EH (cell line): ENCODE data around the gene PLSCR4.

Experiments used
- DNase-seq: peaks from one replicate; pipeline ENCODE4 v3.0.0-alpha.2; 2015; ENCODE audit warnings: low read depth

Gene PLSCR4

DNA sequence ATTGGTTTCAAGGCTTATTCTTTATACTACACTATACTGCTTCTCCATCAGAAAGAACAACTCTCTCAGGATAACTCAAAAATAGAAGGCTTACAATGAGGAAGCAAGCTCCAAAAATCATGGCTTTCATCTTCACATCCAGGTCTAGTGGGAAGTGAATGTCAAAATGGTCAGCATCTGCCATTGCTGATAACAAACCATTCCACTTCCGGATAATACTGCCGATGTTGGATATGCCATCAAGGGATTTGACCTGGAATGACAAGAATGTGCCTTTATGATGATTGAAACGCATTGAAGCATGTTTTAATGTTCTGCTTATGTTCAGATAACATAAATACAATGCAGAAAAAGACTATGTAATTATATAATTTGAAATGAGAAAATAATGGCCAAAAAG lies 55.9 kb downstream of the PLSCR4 start:
- DNase-seq, result no peak

DNA sequence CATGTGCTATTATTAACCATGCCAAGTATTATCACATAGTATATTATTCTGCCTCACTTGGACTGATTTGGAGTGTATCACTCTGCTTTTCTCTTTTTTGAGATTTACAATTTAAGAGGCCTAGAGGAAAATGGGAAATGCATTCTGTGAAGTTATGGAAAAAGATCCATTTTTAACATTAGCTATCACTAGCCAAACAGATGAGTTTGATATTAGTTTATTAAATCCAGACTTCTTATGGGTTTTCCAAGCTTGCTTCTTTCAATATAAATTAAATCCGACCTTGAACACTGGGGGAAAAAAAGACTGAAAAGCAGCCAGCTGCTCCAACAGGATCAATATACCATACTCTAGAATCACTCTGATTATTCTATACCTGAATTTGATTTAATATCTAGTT lies 59.9 kb downstream of the PLSCR4 start:
- DNase-seq, result no peak

DNA sequence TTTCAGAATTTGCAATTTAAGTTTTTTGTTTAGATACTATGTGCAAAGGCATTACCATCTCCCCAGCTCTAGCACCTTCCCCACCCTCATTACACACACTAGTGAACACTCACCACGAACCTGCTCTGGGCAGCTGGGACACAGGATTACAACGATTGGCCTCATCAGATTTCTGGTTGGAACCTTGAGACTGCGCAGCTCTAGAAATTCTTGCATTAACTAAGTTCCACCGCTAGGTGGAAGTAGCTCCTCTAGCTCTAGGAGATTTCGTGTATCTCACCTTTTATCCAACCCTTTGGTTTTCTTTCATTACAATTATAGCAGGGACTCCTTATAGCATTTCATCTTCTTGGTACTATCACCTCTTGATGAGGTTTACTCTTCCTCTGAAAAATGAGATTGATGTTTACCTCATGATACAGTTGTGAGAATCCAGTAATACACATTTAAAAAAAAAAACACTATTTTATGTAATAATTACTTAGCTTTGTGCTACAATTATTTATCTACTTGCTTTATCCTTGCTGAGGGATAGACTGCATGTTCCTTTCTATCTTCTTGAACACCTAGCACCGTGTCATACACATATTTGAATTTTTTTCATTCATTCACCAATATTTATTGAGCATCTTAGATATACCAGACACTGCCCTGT lies 61.3 kb downstream of the PLSCR4 start:
- DNase-seq, result peak; percentile 65

DNA sequence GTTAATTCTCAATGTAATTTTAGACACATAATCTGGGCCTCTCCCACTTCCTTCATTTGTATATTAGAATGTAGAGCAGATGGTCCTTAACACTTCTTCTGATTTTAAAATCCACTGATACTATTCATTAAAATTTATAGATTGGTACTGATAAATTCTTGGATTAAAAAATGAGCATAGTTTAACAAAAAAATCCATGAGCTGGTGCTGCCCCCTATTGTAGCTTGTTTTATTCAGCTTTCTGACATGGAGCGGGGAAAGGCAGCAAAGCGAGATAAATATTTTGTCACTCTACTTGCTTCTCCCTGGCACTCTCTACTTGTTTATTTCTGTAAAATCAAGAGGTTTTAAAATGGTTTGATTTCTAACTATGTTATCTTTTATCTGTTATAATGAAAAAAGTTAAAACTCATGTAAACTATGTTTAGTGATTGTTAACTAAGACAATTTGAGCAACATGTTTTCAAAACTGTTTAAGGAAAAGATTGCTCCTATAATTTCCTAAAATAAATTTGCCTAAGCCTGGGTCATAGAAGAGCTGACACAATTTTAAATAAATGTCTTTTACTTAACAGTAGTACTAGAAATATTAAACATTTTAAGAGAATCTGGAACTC lies 63.5 kb downstream of the PLSCR4 start:
- peak; percentile 50 for DNase-seq

DNA sequence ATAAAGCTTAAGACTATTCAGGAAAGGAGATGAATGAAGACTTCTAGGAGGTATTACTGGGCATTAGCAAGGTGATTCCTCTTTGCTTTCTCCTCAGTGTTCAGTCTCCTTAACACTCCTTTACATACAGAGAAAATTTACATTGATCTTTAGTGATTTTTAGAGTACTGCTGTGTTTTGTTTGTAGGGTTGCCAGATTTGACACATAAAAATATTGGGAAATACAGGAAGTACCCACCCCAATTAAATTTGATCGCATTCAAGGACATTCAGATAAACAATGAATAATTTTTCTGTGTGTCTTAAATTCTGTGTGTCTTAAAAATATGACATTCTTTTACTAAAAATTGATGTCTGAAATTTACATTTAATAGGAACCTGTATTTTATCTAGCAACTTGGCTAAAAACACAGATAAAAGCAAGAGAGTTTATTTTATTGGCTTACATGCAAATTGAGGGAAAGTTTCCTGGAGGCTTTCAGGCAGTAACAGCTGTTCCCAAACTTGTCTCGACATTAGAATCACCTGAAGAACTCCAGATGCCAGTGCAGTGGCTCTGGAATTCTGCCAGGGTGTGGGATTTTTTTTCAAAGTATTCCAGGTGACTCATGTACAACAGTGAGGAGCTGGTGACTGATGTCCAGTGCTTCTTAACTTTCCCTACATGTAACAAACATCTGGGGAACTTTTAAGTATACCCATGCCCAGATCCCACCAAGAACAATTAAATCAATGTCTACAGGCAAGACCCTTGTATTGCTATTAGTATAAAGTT lies 66.5 kb downstream of the PLSCR4 start:
- DNase-seq, result peak; percentile 23

DNA sequence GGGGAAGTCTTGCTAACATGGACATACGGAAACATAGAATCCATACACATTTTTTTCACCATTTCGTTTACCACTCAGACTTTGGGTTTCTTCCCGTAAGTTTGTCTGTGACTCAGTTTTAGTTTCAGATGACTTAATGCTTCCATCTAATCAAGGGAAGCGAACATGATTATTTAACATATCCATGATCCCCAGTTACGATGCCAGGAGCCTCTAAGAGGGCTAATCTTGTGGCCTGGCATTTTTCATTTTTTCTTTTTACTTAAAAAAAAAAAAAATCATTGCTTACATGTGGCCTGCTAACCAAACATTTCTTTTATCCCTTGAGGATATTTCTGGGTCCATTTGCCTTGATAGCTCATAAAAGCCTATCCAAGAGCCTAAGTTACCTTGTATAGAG lies 69.7 kb downstream of the PLSCR4 start:
- no peak for DNase-seq

DNA sequence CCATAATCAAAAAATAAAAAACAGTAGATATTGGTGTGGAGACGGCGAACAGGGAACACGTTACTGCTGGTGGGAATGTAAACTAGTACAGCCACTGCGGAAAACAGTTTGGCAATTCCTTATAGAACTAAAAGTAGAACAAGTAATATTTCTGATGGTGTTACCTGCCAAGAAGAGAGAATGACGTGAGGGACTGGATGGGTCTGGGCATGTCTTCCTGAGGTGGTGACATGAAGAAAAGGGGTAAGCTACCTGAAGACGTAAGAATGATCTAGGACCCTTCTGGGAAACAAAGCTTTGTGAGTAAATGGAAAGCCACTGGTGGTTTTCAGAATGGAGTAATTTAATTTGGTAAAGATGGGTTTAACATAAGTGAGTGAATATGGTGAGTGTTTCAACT lies 70.5 kb downstream of the PLSCR4 start:
- DNase-seq, result no peak

DNA sequence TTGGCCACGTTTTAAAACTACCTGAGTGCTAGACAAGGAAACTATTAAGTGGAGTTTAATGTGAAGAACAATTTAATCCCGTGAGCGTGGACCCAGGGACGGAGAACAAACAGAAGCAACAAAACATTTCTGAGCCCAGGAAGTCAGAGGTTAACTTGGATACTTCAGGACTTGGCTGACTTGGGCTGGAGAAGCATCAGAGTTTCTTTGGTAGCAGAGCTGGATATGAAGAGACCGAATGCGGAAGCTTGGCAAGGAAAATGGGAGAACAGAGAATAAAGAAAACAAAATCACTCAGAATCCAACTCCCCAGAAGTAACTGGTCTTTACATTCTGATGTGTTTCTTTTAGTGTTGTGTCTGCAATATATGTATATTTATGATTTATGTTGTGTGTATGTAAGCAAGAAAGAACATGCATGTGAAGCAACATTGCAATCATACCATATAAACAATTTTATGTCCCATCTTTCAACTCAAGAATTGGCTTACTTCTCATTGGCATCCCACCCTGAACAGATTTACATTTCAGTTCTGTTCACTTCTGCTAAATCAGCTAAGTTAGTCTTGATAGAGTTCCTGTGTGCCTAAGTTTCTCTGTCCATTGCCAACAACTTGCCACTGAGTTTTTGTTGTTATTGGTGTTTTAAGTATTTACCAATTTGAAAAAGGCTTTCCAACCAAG lies 72.8 kb downstream of the PLSCR4 start:
- DNase-seq, result no peak

DNA sequence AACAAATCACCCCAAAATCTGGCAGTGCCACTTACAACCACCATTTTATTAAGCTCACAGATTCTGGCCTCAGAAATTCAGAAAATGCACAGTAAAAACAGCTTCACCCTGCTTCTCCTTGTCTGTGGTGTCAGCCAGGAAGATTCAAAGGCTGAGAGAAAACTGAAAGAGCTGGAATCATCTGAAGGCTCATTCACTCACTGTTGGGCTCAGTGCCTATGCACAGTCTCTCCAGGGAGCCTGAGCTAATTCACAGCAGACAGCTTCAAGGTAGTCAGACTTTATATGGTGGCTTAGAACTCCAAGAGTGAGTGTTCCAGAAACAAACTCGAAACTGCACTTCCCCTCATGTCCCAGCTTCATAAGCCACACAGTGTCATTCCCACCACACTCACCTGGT lies 73.4 kb downstream of the PLSCR4 start:
- DNase-seq, result peak; percentile 22

DNA sequence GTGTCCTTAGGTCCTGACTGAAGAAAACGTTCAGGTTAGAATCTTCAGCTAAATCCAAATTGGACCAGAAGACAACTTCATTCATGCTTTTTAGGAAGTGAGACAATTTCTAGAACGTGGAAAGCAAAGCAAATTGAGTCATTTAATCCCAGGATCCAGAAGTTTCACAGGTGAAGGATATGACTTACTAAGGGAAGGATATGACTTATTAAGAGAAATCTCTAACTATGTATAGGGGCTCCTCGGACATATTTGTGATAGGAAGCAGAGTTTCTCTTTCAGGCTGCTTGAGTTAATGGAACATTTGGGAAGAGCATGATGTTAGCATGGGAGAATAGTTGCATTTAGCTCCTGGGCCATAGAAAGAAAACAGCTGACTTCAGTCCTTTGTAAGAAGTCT lies 73.8 kb downstream of the PLSCR4 start:
- DNase-seq, result no peak

DNA sequence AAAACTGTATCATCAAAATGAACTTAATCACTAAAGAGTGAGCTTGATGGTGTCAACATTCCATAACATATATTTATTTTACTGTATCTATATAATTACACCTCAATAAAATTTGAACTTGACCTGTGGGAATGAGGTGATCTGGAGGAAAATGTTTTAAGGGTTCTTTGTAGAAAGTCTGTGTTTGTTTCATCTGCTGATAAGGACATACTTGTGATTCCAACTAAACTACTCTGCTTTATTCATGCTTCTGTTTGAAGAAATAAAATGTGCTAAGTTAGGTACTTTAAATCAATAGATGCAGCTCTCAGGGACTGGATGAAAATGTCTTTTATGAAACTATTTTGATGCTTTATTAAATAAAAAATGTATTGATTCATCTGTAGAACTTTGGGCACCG lies 78.3 kb downstream of the PLSCR4 start:
- DNase-seq, result no peak

DNA sequence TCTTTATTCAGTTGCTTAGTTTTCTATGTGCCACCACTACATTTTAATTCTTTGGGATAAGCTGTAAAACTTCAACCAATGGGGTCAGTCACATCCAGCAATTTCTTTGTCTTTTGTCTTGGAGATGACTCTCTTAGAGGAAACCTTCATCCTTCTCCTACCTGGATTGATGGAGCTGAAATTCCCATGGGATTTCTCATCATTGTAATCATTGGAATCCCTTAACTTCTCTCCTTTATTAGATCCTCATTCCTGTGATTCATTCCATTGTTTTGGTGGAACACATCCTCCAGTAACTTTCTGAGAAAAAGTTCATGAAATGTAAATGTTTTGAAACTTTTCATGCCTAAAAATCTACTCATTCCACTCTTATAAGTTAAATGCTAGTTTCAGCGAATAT lies 80.3 kb downstream of the PLSCR4 start:
- no peak for DNase-seq

DNA sequence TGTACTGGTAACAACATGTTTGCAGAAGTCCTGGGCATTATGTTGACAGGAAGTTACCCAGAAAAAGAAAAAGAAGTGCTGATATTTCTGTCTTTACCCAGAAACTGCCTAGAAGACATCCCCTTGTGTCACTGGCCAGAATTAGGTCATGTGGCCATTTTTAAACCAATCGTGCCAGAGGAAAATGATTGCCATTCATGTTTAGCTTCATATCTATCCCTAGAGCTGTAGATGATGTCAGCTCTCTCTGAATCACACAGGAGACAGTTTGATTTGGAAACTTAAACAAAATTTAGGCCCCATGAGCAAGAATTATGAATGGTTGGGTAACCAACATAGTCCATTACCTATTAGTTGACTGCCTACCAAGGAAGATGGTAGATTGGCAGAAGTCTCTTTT lies 81.0 kb downstream of the PLSCR4 start:
- no peak for DNase-seq

DNA sequence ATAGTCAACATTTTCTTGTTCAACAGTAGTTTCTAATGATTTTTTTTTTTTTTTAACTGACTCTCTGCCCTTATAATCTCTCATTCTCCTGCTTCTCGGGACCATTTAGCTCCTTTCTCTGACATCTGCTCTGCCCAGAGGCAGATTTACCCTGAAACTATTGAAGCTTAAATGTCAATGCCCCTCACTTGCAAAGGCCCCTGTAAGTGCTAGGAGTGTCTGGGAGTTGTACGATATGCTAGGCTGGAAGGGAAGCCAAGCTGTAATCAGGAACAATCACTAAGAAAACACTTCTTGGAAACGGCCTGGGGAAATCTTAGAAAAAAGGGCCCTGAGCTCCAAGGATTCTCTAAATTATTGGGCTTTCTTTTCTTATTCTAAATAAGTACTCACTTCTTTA lies 84.1 kb downstream of the PLSCR4 start:
- peak; percentile 67 for DNase-seq

DNA sequence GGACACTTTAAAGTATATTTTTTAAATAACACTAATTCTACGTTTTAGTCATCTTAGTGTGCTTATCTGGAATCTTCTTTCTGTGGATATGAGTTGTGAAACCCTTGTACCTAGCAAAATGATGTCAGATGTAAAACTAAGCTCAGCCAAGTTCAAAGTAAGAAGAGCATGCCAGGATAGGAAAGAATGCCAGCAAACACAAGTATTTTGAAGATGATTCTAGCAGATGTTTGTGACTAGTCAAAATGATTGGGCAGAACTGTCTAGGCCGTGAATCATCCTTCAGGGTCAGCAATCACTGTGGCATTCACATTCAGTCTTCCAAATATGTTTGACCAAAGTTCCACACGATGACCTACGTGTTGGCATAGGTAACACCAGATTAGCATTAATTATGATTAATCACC lies 84.5 kb downstream of the PLSCR4 start:
- peak; percentile 94 for DNase-seq

DNA sequence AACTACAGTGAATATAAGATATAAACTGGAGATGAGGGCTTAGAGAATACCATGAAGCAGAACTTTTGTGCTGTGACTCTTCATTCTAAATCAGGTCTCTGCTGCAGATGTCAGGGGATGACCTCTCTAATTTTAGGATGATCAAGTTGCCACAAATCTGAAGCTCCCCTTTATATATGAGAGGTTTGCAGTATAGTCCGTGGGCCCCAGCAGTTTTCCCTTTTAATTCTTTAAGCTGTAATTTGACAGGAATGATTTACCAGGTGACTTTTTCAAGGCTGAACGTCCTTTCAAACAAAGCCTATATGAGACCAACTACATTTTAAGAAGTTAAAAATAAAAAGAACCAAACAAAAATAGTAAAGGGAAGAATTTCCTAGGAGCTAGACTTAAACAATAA lies 85.0 kb downstream of the PLSCR4 start:
- DNase-seq, result no peak

DNA sequence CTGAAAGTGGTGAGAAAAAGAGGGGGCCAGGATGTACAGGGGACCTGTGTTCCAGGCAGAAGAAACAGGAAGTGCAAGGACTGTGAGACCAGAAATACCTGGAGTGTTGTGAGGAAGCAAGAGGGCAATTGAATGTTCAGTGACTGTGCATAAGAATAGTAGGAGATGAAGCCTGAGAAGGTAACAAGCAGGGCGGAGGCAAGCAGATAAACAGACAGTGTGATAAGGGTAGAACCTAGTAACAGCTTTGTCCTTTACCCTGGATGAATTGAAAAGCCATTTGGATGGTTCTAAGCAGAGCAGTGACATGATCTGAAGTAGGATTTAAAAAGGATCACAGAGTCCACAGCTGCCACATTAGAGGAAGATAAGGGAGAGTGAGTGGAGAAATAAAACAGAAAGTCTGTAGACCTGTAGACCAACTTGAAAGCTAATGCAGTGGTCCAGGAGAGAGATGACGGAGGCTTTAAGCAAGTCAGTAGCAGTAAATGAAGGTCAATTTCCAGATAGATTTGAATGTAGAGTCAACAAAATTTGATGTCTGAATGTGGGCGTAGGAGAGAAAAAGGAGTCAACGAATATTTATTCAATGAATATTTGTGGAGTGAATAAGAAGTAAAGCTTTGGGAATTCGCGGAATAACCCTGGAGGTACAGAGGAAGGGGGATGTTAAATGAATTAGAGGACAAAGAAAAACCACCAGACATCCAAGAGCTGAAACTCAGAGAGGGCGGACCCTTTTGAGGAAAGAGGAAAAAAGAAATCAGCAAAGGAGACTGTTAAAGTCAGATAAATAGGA lies 85.7 kb downstream of the PLSCR4 start:
- DNase-seq, result peak; percentile 90

DNA sequence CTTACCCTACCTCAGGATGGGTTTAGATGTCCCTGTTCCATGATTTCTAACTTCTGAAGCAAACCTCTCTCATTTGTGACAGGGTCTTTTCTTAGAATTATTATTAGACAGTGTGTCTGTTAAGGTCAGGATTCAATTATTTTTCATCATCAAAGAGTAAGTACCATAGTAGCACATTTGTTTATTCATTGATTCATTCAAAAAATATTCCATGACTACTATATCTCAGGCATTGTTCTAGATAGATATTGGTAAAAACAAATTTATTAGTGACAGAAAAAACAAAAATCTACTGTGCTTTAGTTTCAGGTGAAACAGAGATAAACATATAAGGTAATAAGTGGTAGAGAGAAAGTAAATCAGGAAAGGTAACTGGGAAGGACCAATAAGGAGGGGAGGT lies 86.4 kb downstream of the PLSCR4 start:
- no peak for DNase-seq

DNA sequence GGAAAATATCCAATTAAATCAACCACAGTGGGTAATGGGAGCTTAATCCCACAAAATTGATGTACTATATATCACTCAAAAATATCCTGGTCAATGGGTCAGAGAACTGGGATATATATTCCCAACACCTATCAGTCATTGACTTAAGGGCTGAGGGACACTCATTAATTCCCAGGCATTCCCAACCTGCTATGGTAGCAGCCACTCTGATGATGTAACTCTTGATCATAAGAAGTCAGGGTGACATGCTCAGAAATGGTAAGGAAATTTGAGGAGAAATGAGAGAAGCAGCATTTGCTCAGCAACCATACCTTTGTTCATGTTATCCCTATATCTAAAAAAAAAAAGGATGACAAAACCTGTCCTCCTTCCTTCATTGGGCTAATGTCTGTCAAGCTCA lies 86.8 kb downstream of the PLSCR4 start:
- no peak for DNase-seq

DNA sequence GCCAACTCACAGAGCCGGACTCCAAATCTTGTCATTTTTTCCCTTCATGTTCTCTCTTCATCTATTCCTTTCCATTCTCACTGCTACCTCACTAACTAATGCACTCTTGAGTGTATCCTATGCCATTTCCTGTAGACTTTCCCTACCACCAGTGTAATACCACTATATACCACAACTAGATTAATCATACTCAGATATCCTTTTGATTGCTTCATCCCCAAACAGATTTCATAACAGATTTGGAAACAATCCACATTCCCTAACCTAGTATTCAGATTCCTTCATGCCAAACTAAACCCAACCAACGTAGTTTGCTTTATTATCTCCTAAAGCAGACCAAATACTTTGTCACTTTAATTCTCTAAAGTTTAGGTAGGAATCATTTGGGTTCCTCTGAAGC lies 87.3 kb downstream of the PLSCR4 start:
- peak; percentile 96 for DNase-seq

DNA sequence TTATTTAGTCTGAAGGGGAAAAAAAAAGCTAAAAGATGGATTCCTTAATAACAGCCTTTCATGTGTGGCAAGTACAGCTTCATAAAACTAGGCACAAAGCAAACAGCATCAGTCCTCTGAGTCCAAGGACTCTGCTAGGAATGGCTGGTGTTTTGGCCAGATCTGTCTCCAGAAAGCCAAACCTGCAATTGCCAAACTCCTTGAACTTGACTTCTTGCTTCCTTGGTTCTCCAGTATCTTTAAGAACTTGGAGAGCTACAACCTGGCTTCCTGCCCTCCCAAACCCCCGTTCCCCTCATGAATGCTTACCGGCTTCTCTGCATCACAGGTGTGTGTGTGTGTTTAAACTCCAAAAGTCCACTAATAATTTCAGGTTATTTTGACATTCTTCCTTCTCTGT lies 88.3 kb downstream of the PLSCR4 start:
- no peak for DNase-seq

DNA sequence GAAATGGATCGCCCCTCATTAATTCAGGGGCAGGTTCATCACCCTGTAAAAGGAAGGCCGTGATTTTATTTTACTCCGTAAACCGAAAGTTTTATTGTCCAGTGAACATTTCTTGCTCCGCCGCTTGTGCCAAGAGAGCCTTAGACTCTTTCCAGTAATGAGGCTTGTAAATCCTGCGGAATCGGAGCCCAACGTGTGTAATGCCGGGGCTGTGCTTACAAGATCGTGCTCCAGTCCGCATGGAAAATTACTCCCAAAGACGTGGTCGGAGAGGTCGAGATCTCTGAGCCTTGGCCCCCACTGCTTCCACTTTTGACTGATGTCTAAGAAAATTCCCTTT lies 89.3 kb downstream of the PLSCR4 start:
- DNase-seq, result peak; percentile 82
